Muscle of back (tissue), 11 donors: ENCODE results near the gene LRRK1. TPM values are rescaled to one million over a fixed set of nuclear protein-coding genes. Genes with fewer than 3 reads are reported as not detected.

Experiments used
- DNase-seq, 3 donors: peaks; one replicate each; pipeline versions ENCODE4 v3.0.0 to v3.0.0-alpha.2; 2013
- polyA plus RNA-seq, 10 donors: library from polyadenylated mRNA; unstranded; fragments of 120-200 nt; gene quantifications; one replicate each; pipeline ENCODE4 v1.2.1, GENCODE V29; 2013; ENCODE audit not compliant: insufficient read length in 10 of 10

The LRRK1 gene
- polyA plus RNA-seq, 10 donors, result 4.6 to 8.7 (median 6.2) TPM

DNA sequence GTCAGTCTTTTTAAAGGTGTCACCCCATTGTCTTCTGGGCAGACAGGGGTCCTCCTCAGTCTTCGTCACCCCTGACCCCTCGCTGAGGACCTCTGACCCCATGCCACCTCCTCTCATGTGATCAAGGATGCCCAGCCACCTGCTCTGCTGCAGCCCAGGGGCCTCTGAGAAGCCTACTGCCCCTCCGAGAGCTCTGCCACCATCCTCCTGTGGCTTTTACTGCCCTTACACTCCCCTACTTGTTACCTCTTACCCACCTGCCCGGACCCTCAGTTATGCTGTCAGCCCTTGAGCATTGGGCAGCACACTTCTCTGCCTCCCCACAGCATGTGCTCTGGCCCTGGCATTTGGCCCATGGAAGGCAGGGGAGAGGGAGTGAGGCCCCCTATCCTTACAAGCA is 123.2 kb downstream of the LRRK1 start:
- no peak for DNase-seq

- DNase-seq, result no peak
Observed at GRCh38 chr15:101043011-101043410, 123.9 kb downstream of the LRRK1 start.

DNA sequence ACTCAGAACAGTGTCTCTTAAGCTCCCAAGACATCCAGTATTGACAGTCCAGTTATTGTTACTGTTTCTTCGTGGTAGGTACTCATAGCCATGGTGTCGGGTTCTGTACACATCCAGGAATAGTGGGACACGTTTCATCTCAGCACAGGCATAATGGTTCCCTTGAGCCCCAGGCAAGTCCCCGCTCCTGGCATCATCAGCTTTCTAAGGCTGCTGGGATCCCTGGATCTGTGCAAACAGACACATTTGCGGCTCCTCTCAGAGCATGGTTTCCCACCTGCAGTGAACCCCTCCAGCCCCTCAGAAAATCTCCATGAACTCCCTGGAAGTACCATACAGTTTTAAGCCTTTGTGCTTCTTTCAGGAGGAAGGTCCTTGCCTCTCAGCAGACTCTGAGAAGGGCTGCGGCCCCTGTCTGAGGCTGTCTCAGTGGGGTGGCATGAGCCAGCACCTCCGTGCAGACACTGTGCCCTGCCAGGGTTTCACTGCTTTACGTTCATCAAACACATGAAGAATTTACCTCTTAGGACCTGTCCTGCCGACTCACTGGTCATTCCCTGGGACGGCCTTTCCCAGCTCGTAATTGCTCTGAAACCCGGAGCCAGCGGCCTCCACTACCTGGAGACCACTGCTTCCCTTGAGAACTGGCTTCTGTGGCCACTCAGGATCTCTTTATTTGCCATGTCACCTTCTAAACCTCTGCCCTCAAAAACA is 124.9 kb downstream of the LRRK1 start:
- no peak for DNase-seq

DNA sequence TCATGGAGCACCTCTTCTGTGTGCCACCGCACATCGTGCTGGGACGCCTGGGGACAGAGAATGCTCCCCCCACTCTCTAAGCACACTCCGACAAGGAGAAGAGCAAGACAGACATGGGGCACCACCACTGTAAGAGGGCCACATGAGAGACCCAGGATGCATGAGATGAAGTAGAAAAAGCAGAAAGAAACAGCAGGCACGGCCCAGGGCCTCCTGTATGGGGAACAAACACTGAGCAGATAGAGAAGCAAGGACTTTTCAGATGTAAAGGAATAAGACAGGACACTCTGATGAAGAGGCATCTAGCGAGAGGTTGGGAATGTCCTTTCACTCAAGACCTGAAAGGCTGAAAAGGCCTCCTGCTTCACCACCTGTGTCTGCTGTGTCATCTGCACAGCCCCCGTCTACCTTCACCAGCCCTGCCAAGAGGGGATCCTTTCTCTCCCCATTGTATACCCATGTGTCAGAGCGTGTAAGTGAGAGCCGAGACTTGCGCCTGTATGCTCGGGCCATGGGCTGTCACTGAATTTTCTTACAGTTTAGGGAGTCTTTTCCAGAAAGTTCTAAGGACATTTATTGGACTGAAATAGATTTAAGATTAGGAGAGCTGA is 125.6 kb downstream of the LRRK1 start:
- DNase-seq, result no peak

DNA sequence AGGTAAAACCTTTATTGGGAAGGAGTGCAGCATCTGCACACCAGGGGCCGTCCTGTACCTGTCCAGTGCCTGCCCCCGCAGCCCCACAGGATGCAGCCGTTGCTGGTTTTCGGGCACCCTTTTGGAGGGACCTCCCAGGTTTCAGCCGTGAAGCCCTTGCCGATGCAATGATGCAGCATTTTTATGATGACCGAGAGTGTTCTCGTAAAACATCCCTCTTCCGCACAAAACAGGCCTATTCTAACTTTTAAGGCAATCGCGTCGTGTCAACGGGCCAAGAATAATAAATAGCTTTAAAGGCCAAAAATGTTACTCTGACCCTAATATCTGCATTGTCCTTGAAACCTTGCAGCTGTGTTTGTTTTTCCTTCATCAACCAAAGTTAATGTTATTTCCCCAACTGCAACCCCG is 126.1 kb downstream of the LRRK1 start:
- DNase-seq, result peak in 1 of 3 donors; percentile 51

DNA sequence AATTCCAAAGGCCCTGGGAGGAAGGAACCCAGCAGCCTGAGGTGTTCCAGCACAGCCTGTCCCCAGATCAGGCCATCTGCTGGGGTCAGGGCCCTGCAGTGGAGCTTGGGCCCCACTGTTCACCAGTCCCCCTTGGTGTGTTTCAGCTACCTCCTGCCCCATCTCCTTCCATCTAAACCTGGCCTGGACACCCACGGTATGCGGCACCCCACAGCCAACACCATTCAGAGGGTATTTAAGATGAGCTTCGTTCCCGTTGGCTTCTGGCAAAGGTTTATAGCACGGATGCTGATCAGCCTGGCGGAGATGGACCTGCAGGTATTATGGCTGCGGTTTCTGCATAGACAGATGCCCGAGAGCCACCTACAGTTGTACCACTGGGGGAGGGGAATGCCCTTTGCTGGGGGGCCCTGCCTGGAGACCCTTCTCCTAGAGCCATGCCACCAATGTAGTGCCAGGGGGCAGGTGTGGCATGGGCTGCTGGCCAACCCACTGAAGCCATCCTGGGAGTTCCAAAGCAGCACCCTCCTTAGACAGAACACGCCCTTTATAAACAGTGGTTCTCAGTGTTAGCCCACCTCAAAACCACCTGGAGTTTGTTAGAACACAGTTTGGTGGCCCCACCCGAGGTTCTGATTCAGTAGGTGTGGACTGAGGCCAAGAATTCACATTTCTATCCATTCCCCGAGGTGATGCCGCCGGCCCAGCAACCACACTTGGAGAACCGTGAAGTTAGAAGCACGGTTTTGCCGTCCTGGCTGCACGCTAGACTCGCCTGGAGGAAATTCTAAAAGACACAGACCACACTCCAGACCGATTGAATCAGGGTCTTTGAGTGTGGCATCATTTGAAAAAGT is 126.9 kb downstream of the LRRK1 start:
- DNase-seq, result no peak

- no peak for DNase-seq
Observed at GRCh38 chr15:101046826-101047225, 127.7 kb downstream of the LRRK1 start.

DNA sequence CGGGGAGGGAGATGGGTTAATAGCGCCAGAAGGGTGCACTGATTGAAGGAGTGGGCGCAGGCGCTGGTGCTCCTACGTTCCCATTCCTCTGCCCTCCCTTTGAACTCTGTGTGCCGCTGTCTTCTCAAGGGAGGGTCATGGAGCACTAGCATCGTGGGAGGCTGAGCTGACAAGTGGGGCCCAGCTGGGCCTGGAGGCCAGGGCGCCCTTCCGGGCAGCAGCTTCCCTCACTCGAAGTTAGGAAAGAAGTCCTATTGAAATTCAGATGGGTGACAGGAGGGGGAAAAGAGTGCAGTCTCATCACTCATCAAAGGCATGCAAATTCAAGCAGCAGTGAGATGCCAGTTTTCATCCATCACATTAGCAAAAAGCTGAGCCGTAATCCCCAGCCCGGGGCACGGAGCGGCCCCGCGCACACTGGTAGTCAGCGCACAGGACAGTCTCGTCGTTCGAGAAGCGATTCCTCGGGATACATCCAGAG is 128.2 kb downstream of the LRRK1 start:
- DNase-seq, result no peak

DNA sequence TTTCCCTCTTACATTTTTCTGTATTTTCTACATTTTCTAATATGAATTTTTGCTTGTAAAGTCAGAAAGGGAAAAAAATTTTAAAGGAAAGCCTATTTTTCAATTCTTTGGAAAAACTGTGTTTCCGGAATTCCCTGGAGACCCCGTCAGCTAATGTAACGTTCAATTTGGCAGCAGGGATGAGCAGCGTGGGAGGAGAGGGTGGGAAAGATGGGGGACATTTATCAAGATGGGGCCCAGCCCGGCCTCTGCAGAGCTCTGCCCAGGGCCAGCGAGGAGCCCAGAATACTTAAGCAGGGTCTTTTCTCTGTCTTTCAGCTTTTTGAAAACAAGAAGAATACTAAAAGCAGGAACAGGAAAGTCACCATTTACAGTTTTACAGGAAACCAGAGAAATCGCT is 129.0 kb downstream of the LRRK1 start:
- peak in 2 of 3 donors; percentile 58 to 80 for DNase-seq

DNA sequence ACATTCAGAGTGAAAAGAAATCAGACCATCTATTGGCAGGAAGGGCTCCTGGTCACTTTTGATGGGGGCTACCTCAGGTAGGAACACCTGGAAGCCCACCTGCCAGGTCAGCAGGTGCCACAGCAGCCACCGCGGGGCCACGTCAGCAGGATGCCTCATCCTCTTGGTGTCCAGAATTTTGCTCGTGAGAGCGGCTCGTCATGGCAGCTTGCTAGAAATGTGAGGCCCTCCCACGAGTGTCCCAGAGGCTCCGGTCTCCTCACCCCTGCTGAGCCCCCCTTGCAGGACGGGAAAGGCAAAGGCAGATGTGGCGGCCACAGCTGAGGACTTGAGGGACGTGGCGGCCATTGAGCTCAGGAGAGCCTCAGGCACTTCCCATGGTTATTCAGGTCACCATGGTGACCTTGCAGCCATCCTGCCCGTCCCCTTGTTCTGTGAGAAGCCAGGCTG is 129.4 kb downstream of the LRRK1 start:
- DNase-seq, result no peak

DNA sequence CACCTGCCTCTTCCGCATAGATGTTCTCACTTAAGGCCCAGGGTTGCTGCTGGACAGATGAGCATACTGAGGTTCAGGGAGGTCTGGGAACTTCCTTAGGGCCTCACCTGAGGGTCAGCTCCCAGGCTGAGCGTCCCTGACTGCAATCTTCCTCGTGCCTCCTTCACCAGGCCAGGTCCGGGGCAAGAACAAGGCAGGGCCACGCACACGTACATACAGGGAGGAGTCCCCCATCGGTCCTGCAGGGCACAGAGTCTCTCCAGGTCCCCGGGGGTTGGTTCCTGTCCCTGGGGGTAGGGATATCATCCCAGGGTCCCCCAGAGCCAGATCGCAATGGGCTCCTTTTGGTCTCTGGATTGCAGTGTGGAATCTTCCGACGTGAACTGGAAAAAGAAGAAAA is 130.1 kb downstream of the LRRK1 start:
- DNase-seq, result no peak

DNA sequence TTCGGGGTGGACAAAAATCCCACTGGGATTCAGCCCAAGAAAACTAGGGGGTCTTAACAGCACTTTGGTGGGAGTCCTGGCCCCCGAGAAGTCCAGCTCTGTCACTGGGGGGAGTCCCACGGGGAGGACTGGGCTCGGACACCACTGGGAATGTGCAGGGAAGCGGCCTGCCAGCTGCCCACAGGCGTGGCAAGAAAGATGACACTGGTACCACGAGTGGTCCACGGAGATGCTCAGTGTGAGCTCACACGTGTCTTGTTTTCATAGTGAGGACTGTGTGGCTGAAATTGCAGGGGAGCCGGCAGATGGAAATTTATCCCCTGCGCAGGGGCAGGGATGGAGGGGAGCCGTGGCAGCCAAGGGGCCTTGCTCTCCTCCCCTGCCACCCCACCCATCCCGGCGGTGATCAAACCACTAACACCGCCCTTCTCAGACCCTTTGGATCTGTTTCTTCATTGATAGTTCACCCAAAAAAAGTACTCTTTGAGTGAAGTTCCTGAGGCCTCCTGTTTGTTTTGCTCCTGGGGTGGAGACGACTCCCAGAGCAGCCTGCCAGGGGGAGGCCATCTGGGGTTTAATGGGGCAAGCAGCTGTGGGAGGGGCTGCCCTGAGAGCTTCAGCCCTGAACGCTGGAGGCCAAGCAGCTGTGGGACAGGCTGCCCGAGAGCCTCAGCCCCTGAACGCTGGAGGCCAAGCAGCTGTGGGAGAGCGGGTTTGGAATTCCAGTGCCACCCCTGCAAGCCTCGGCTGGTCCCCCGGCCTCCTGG is 130.9 kb downstream of the LRRK1 start:
- no peak for DNase-seq

GRCh38 chr15:101050623-101051290 is 131.6 kb downstream of the LRRK1 start:
- DNase-seq, result no peak

- DNase-seq, result no peak
Observed at GRCh38 chr15:101051291-101052030, 132.3 kb downstream of the LRRK1 start.

DNA sequence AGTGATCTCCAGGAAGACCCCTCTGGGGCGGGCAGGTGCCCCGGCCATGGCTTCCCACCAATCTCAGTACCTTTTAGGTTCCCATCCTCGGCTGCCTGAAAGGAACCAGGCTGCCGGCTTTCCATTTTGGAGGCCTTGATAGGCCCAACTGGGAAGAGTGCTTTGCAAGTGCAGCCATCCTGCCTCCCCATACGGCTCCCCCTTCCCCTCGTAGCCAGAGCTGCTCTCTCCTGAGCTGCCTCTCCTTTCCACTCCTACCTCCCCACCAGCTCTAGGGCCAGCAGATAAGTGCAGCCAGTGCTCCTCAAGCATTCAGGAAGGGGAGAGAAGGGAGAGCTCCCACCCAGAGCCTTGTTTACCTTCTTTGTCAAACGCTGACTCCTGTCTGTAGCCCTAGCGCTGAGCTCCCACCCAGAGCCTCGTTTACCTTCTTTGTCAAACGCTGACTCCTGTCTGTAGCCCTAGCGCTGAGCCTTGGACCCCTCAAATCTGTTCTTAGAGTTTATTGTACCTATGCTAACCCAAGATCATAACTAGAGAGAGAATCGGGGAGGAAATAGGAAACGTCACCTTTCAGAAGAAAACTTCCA is 133.0 kb downstream of the LRRK1 start:
- no peak for DNase-seq

GRCh38 chr15:101052681-101053121 is 133.5 kb downstream of the LRRK1 start:
- no peak for DNase-seq

DNA sequence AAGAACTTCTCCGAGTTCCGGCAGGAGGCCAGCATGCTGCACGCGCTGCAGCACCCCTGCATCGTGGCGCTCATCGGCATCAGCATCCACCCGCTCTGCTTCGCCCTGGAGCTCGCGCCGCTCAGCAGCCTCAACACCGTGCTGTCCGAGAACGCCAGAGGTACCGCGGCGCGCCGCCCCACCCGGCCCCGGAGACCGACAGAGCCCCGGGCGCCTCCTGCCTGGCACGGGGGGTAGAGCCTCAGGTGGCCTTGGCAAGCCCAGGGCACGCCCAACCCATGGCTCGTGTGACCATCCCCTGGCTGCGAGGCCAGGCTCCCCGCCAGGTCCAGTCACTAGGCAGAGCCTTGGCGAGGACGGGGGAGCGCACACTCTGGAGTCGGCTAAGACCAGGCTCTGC is 134.1 kb downstream of the LRRK1 start:
- no peak for DNase-seq

GRCh38 chr15:101054116-101054515 is 135.0 kb downstream of the LRRK1 start:
- DNase-seq, result no peak

- no peak for DNase-seq
Observed at GRCh38 chr15:101054991-101055390, 135.8 kb downstream of the LRRK1 start.

DNA sequence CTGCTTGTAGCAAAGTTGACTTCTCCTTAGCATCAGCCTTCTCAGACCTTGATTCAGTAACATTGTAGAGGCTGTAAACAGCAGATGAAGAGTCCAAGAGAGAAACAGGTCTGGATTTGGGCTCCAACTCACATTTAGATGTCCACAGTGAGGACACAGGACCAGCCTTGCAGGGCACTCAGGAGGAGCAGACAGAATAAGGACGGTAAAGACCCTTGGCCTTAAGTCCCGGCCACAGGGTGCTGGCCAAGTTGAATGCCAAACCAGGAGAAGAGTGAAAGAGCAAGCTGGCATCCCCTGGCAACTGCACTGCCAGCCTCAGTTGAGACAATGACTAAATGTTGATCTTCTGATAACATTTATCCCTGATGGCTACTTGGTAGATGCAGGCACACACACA is 136.3 kb downstream of the LRRK1 start:
- DNase-seq, result no peak
